Measurements from ENCODE around the gene NUDT19.

GRCh38 chr19:32653599-32653915 is 38.1 kb upstream of the NUDT19 start:
- TF ChIP-seq CREB5 (CRISPR knock-in tag; IDR thresholded peaks at IDR 0.05; ENCODE audit: low read depth) (no peak), PATZ1 (CRISPR knock-in tag; IDR thresholded peaks at IDR 0.05; ENCODE audit: borderline replicate concordance) (no peak), CSRNP3 (CRISPR knock-in tag; IDR thresholded peaks at IDR 0.05) (no peak), OSR1 (CRISPR knock-in tag; IDR thresholded peaks at IDR 0.05) (no peak), ZNF565 (CRISPR knock-in tag; conservative IDR thresholded peaks at IDR 0.05; ENCODE audit: low read depth) (no peak), PPARA (CRISPR knock-in tag; IDR thresholded peaks at IDR 0.05; ENCODE audit: borderline replicate concordance) (no peak), ZC3H10 (CRISPR knock-in tag; IDR thresholded peaks at IDR 0.05) (no peak), RARB (CRISPR knock-in tag; IDR thresholded peaks at IDR 0.05) (no peak), TCF4 (CRISPR knock-in tag; IDR thresholded peaks at IDR 0.05; ENCODE audit: borderline replicate concordance) (no peak), BACH2 (CRISPR knock-in tag; IDR thresholded peaks at IDR 0.05; ENCODE audit: borderline replicate concordance) (no peak), ISL1 (CRISPR knock-in tag; IDR thresholded peaks at IDR 0.05) (no peak), TSHZ2 (CRISPR knock-in tag; IDR thresholded peaks at IDR 0.05) (no peak)
